ENCODE data around the gene ZDHHC14.
"Not testable (repeated sequence)": the region's sequence is repeated elsewhere in the genome, so short reads cannot be mapped to it uniquely, and the experiment has no call there.

ZDHHC14 gene

GRCh38 chr6:157552820-157553485 lies 172.0 kb downstream of the ZDHHC14 start:
- DNase-seq (ENCODE audit: low read depth in 3 of 3), result no peak

- no peak for DNase-seq (ENCODE audit: low read depth in 3 of 3)
Observed at GRCh38 chr6:157554747-157555146, 173.8 kb downstream of the ZDHHC14 start.

GRCh38 chr6:157555455-157556143 lies 174.6 kb downstream of the ZDHHC14 start:
- no peak for DNase-seq (ENCODE audit: low read depth in 3 of 3)

DNA sequence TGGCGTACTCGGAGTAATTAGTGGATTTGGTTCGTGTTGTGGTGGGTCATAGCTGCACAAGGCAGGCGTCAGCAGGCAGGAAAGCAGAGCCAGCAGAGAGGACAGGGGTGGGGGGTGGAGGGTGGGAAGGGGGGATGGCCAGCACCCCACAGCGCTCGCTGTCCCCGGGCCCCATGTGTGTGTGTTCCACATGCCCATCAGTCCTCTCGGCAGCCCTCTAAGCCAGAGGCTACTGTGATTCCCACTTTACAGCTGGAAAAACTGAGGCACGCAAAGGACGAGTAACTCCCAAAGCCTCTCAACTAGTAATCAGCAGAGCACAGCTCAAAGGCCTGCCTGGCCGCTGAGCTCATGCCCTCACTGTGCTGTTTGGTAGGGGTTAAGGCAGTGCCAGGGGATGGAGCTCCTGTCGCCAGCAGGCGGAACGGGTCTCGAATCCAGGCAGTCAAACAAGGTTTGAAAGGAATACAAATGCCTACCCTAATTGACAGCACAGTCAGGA lies 175.2 kb downstream of the ZDHHC14 start:
- no peak for DNase-seq (ENCODE audit: low read depth in 3 of 3)

GRCh38 chr6:157556671-157557430 lies 175.9 kb downstream of the ZDHHC14 start:
- no peak for DNase-seq (ENCODE audit: low read depth in 3 of 3)

DNA sequence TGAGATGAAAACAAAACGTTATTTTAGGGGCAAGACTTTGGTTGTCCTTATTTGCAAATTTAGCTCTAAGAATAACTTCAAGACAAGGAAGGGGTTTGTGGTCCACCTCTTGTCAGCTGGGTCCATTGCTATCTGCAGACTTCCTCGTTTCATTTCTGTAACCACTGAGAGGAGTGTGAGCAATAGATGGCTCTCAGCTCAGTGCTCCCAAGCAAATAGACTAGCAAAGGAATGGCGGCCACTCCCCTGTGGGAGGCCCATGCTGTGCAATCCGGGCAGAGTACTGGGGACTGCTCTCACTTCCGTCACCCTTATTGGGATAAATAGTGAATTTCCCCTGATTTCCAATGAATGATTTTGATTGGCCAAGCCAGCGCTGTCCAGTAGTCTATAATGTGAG lies 176.6 kb downstream of the ZDHHC14 start:
- no peak for DNase-seq (ENCODE audit: low read depth in 3 of 3)

DNA sequence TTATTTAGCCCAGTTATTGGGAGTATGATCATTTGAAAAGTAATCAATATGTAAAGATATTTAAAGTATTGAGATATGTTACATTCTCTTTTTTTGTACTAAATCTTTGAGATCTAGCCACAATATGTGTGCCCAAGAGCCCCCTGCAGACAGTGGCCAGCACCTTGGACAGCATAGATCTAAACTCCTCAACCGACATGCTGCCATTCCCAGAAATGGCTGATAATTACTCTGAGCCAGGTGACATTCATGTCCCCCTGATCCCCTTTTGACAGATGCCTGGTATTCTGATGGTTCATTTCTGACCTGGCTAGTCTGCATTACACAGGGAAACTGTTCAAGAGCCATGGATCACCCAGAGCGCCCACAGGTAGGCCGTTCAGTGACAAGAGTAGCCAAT lies 177.1 kb downstream of the ZDHHC14 start:
- no peak for DNase-seq (ENCODE audit: low read depth in 3 of 3)

- DNase-seq (ENCODE audit: low read depth in 3 of 3), result no peak
Observed at GRCh38 chr6:157558487-157559200, 177.7 kb downstream of the ZDHHC14 start.

DNA sequence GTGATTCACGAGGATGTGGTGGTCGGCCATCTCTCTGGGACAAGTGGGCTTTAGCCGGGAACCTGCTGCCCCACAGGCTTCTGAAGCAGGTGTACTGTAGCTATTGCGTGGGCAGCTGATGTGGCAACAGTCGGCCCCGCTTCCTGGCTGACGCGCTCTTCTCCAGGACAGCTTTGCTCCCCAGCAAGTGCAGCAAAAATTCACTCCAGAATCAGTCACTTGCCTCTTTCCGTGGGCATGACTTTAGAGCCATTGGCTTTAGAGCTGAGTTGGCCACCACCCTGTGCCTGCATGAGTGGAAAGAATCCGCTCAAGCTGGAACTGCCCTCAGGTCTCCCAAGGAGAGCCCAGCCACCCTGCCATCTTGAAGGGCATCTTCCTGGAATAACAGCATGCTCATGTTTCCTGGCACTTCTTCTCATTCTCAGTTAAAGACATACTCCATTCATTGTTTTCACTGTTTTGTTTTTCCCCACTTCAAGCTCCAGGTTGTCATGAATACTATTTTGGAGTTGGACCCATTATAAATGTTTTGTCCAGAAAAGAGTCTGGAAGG lies 178.3 kb downstream of the ZDHHC14 start:
- no peak for DNase-seq (ENCODE audit: low read depth in 3 of 3)

DNA sequence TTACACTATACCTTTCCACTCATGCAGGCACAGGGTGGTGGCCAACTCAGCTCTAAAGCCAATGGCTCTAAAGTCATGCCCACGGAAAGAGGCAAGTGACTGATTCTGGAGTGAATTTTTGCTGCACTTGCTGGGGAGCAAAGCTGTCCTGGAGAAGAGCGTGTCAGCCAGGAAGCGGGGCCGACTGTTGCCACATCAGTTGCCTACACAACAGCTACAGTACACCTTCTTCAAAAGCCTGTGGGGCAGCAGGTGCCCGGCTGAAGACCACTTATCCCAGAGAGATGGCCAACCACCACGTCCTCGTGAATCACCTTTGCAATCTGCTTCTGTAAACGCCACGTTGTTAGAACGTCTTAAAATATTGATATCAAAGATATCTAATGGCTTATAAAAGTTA lies 179.1 kb downstream of the ZDHHC14 start:
- not testable (repeated sequence) for DNase-seq (ENCODE audit: low read depth in 3 of 3)

DNA sequence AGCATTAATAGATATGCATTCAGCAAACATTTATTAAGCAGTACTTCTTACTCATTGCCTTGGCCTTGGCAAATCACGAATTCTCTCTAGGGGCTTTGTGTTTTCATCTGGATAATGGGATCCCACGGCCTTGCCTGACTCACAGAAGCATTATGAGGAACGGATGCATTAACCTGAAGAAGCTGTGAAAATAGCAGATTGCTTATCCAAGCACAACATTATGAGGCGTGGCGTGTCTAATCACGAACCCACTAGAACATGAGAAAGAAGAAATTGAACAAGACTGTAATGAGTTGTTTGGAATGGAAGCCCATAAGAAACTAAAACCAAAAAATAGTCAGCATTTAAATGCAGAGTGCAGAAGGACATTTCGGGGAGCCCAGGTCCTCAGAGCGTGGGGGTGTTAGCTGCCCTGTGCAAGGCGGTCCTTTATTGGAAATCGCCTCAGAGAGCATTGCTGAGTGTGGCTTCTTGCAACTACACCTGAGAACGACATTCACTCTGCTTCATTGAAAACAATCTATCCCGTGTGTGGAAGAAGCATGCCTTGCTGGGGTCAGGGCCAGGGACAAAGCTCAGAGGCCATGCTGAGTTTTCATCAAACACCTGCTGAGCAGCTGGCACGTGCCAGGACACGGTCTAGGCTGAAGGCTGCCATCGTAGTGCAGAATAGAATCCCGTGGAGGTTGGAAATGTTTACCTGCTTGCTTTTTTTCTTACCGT lies 179.9 kb downstream of the ZDHHC14 start:
- no peak for DNase-seq (ENCODE audit: low read depth in 3 of 3)

DNA sequence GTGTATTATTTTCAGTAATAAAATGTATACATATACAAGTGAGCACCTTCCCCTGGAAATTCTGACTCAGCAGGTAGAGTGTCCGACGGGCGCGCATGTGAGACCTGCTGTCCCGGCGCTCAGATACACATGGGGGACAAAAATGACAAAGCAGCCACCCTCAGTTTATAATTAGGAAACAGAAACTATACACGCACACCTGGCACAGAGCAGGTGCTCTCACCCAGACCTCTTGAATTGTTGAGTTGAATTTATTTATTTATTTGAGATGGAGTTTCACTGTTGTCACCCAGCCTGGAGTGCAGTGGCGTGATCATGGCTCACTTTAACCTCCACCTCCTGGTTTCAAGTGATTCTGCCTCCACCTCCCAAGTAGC lies 180.4 kb downstream of the ZDHHC14 start:
- DNase-seq (ENCODE audit: low read depth in 3 of 3), result no peak

DNA sequence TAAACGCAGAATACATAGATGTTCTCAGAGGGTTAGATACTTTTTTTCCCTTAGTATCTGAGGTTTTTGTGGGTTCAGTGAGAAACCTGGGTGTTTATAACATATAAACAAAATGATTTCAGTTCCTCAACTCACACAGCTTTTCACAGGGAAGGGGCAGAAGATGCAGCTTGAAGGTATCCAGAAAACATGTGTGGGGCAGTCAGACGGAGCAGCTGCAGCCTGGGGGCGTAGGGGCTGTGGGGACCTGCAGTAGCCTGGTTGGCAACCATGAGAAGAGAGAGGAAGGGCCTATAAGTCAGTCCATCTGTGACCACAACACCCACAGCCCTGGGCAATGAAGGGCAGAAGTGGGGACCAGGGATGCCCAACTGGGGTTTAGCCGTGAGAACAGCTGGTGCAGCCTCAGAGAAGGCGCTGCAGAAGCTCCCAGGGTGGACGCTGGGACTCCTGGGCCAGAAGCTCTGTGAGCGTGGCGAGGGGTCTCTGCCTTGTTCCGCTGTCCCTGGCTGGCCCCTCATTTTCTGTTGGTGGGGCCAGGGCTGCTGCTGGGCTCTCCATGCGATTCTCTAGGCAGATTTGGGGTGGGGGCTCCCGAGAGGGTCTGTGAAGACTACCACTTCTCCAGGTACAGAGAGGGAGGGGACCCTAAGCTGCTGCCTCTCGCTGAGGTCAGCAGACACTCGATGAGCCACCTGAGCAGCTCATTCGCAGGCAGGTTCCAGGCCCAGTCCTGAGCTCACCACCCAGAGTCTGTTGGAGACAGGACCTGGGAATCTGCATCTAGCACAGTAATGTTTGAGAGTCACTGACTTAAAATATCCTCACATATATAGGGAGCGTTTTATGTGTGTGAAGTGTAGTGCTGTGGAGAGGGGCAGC lies 181.2 kb downstream of the ZDHHC14 start:
- no peak for DNase-seq (ENCODE audit: low read depth in 3 of 3)

GRCh38 chr6:157562997-157563396 lies 182.0 kb downstream of the ZDHHC14 start:
- no peak for DNase-seq (ENCODE audit: low read depth in 3 of 3)

- no peak for DNase-seq (ENCODE audit: low read depth in 3 of 3)
Observed at GRCh38 chr6:157563611-157564284, 182.8 kb downstream of the ZDHHC14 start.

DNA sequence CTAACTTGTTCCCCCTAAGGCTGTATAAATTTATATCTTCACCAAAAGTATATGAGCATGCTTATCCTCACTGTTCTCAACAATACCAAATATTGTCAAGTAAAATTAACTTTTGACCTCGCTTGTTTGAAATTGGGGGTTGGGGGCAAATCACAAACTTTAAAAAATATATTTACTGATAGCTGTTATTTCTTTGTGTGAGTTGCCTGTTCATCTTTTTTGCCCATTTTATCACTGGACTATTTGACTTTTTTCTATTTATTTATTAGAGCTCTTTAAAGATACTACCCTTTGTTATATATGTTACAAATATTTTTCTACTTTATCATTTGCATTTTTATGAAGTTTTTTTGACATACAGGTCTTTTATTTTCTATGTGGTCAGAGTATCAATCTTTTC lies 187.7 kb downstream of the ZDHHC14 start:
- no peak for DNase-seq (ENCODE audit: low read depth in 3 of 3)

DNA sequence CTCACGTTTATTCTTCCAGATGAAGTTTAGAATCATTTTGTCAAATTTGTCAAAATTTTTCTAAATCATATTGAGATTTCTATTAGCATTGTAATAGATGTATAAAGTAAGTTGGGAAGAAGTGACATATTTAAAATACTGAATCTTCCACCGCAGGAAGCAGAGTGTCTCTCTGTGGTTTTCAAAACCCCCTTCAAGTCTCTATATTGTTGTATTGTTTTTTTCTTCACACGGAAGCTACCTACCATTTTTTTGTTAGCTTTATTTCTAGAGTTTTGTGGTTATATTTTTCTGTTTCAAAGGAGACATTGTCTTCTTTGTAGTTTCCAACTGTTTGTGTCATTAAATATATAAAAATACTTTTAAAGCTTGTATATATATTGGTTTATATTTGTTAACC lies 188.6 kb downstream of the ZDHHC14 start:
- no peak for DNase-seq (ENCODE audit: low read depth in 3 of 3)

DNA sequence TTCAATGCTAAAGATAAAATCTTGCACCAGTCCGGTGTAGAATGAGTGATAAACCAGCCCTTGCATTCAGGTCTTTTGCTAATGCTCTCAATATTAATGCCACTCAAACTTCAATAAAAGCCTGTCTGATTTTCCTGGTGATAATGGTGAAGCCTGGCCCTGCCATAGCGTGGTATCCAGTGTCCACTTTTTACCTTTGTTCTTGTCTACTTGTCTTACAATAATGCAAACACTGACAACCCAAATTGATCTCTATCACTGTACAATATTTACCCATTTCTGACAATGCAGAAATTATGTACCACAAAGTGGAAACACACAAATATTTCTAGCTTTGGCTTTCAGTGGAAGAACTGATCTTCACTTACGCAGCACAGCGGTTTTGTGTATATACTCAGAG lies 189.1 kb downstream of the ZDHHC14 start:
- DNase-seq (ENCODE audit: low read depth in 3 of 3), result no peak

DNA sequence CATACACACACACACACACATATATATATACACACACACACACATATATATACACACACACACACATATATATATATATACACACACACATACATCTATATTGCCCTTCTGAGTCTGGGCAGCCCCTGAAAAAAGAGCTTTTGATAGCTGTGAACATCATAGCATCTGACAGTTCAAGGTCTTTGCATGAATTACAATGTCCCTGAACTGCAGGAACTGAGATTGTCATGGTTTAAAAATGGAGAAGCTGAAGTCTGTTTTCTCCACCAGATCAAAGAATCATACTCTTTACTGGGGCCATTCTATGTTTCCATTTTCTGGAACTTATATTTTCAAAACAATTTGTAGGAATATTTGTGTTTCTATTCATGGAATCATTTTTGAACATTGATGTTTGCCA lies 189.8 kb downstream of the ZDHHC14 start:
- DNase-seq (ENCODE audit: low read depth in 3 of 3), result no peak

DNA sequence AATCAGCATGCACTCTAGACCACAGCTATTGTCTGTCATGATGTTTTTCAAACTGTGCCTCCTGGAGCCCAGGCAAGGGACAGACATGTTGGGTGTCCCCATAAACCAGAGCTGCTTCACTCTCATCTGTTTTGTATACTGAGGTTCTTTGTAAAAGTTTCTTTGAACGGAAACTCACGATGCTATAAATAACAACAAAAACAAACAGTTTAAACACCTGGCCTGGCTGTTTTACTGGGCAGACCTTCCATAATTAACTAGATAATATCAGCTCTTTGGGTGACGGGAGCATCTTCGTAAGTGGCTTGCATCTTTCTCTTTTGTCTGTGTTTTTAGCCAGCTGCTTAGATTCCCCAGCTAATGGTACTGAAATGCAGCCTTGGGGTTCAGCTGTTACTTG lies 190.3 kb downstream of the ZDHHC14 start:
- DNase-seq (ENCODE audit: low read depth in 3 of 3), result no peak

Measured in stimulated activated CD4-positive, alpha-beta T cell treated with anti-CD3 and anti-CD28 coated beads, TNF-alpha, amount 100 ng/mL, for 4 hours (primary cell).